Measurements from ENCODE around the gene CDH4. TPM values are rescaled to one million over a fixed set of nuclear protein-coding genes. Genes with fewer than 3 reads are reported as not detected.
A peak's percentile ranks its signal among the peaks of the same experiment; 100 is the strongest.

The CDH4 gene
- total and polyA plus RNA-seq, 8 donors, result under 0.01 to 2.2 (median 0.11) TPM; not detected in 2

DNA sequence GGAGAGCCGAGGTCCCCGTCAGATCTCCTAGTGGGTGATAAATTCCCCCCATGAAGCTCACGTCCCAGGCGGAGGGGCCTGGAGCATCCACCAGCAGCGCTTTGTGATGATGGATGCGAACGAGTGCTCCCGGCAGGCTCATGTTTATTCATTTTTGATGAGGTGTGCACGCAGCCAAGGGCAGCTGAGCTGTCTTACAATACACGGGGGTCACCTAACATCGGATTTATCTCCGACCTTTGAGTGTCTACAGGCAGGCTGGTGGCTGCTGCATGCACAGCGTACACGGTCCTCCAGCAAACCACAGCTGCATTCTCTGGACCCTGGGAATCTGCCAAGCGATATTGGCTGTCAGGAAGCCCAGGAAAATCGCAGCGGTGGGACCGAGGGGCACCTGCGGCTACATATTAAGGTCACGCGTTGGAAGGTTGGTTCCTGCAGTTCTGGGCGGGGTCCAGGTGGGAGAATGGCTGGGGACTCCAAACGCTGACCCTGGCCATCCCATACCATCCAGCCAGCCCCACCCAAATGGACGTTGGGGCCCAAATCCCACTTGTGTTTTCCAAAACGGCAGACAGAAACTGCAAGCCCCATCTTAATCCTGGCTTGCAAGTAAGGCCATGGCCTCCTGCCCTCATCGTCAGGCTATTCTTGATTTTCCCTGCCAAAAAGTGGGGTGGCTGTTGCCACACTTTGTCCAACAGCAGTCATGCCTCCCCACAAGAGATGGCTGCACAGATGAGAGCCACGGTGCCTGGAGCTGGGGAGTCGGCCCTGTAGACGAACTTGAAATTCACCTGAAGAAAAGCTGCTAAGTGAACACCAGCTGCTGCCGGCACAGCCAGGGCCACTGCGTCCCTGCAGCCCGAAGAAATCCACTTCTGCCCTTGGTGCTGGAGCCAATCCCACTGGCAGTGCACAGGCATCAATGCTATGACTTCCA is 413.7 kb downstream of the CDH4 start:
- 68 to 77% (median 76%) methylated on average over 29 to 32 of the region's 32 CpGs for WGBS, 5 donors

DNA sequence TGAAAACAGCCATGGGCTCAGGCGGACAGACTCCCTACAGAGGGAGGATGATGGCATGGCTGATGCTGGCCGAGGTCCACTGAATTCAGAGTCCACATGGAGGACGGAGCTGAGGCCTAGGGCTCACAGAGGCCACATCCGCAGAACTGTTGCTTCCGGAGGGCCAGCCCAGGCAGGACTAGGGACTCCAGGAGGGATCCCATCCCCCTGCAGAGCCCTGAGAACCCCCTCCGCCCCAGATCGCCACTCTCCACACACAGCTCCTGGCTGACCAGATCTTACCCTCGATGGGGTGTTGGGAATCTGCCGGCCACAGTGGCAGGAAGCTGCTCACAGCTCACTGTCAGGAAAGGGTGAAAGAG is 414.4 kb downstream of the CDH4 start:
- no peak for DNase-seq
- Histone ChIP-seq H3K27me3 (peaks cover 0 to 55% (median 0%) of the 10 kb centered on the region in 3 donors), H3K4me3 (no peak overlapping the region), H3K36me3 (no peaks in the 10 kb centered on the region), H3K9me3 (no peaks in the 10 kb centered on the region), H3K4me1 (no peaks in the 10 kb centered on the region), H3K27ac (no peak overlapping the region)
- 78 to 86% (median 84%) methylated on average over 7 to 9 of the region's 9 CpGs for WGBS, 5 donors
- TF ChIP-seq, protein P1, sequence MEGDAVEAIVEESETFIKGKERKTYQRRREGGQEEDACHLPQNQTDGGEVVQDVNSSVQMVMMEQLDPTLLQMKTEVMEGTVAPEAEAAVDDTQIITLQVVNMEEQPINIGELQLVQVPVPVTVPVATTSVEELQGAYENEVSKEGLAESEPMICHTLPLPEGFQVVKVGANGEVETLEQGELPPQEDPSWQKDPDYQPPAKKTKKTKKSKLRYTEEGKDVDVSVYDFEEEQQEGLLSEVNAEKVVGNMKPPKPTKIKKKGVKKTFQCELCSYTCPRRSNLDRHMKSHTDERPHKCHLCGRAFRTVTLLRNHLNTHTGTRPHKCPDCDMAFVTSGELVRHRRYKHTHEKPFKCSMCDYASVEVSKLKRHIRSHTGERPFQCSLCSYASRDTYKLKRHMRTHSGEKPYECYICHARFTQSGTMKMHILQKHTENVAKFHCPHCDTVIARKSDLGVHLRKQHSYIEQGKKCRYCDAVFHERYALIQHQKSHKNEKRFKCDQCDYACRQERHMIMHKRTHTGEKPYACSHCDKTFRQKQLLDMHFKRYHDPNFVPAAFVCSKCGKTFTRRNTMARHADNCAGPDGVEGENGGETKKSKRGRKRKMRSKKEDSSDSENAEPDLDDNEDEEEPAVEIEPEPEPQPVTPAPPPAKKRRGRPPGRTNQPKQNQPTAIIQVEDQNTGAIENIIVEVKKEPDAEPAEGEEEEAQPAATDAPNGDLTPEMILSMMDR (IDR thresholded peaks at IDR 0.05), result no peak
- TF ChIP-seq EP300 (IDR thresholded peaks at IDR 0.05) (no peak), POLR2A (IDR thresholded peaks at IDR 0.05) (no peak), POLR2AphosphoS5 (IDR thresholded peaks at IDR 0.05) (no peak)
- intact Hi-C loops (cut with DNase I; ENCODE audit: low total_unique reads), result no loop called here

More for the DNA sequence above, 413.7 kb downstream of the CDH4 start:
- no peak for DNase-seq
- no peak for TF ChIP-seq EP300 (IDR thresholded peaks at IDR 0.05)
- H3K27ac ChIP-seq, result no peak overlapping the region
- intact Hi-C loops (cut with DNase I; ENCODE audit: low total_unique reads), result no loop called here
- H3K36me3 ChIP-seq, result no peaks in the 10 kb centered on the region
- H3K4me1 ChIP-seq, result no peaks in the 10 kb centered on the region
- H3K27me3 ChIP-seq, result peaks cover 0 to 55% (median 0%) of the 10 kb centered on the region in 3 donors
- no peak overlapping the region for H3K4me3 ChIP-seq
- H3K9me3 ChIP-seq, result no peaks in the 10 kb centered on the region

DNA sequence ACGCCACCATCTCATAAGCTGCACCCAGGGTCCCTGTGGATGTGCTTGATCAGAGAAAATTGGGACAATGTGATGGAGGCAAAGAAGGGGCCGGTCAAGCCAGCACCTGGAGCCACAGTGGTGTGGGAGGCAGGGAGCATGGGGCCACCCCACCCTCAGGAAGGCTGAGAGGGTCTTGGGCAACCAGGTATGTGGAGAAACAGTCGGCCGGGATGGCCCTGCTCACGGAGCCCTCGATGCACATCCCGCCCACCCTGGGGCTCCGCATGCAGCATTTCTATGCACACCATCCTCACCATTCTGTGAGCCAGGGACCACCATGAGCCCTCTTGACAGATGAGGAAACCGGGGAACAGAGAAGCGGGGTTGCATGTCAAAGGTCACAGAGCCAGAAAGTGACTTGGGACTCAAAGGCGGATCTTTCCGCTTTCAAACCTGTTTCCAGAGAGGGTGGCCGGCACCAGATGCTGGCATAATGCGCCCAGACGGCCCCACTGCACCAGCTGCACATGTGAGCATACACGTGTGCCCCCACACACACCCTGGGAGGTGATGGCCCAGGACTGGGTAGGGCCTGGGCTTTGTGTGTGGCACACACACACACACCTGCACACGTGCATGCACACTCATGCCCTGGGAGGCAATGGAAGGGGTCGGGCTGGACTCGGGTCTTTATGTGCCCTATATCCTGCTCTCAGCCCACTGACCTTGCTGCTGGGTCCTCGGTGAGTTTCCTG is 415.2 kb downstream of the CDH4 start:
- H3K36me3 ChIP-seq, result no peaks in the 10 kb centered on the region
- TF ChIP-seq POLR2AphosphoS5 (IDR thresholded peaks at IDR 0.05) (no peak), EP300 (IDR thresholded peaks at IDR 0.05) (no peak), POLR2A (IDR thresholded peaks at IDR 0.05) (no peak)
- TF ChIP-seq, protein P1 (IDR thresholded peaks at IDR 0.05), result no peak
- DNase-seq, result no peak
- no peak overlapping the region for H3K4me3 ChIP-seq
- no peak overlapping the region for H3K27ac ChIP-seq
- H3K27me3 ChIP-seq, result peaks cover 0 to 55% (median 0%) of the 10 kb centered on the region in 3 donors
- intact Hi-C loops (cut with DNase I; ENCODE audit: low total_unique reads), result no loop called here
- 81 to 89% (median 83%) methylated on average over 19 to 20 of the region's 20 CpGs for WGBS, 5 donors
- no peaks in the 10 kb centered on the region for H3K9me3 ChIP-seq
- no peaks in the 10 kb centered on the region for H3K4me1 ChIP-seq

DNA sequence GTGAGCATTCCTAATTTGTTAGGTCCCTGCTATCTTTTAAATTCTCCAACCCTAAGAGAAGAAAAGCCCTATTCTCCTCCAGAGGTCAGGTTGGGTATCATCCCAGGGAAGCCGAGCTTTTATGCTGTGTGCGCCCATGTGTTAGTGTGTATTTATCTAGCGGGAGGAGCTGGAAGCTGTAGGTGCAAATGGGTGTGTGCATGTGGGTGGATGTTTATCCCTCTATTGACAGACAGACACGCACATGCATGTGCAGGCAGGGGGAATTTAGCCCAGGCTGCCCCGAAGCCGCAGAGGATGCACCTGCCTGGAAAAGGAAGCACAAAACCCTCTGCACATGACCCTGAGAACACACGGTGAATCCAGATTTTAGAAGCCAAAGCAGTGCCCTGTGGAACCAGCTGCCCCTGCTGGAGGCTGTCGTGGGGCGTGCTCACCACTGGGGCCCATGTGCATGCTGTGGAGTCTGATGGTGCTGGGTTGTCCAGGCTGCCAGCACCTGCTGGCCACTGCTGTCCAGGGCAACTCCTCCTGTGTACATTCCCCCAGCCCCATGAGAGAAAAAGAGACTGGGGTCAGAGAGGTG is 416.1 kb downstream of the CDH4 start:
- DNase-seq, result peak in 1 of 2 donors; percentile 20
- 37 to 60% (median 49%) methylated on average over 6 to 9 of the region's 9 CpGs for WGBS, 5 donors
- intact Hi-C loops (cut with DNase I; ENCODE audit: low total_unique reads), result no loop called here
- TF ChIP-seq, protein P1 (IDR thresholded peaks at IDR 0.05), result no peak
- no peak for TF ChIP-seq EP300 (IDR thresholded peaks at IDR 0.05)
- TF ChIP-seq POLR2AphosphoS5 (IDR thresholded peaks at IDR 0.05), result no peak
- TF ChIP-seq POLR2A (IDR thresholded peaks at IDR 0.05), result no peak
- Histone ChIP-seq H3K9me3 (no peaks in the 10 kb centered on the region), H3K4me3 (no peak overlapping the region), H3K36me3 (no peaks in the 10 kb centered on the region), H3K27ac (no peak overlapping the region), H3K27me3 (peaks cover 0 to 55% (median 0%) of the 10 kb centered on the region in 3 donors), H3K4me1 (no peaks in the 10 kb centered on the region)
